GM12891 (cell line): Measurements from ENCODE around the gene NIN.

Experiments used
- PAX5 ChIP-seq: IDR thresholded peaks from 2 replicates; pipeline ENCODE4 v1.6.1; 2011; ENCODE audit warnings: low read length, moderate library complexity, mild to moderate bottlenecking; ENCODE audit not compliant: insufficient read depth, severe bottlenecking
- POLR2A ChIP-seq: IDR thresholded peaks from 2 replicates; pipeline ENCODE4 v1.6.1; 2011; ENCODE audit warnings: low read depth, low read length, control low read depth
- POLR2AphosphoS5 ChIP-seq: IDR thresholded peaks from 2 replicates; pipeline ENCODE4 v1.6.1; 2011; ENCODE audit warnings: low read depth, low read length, control low read depth
- POU2F2 ChIP-seq: IDR thresholded peaks from 2 replicates; pipeline ENCODE4 v1.6.1; 2011; ENCODE audit warnings: low read depth, mild to moderate bottlenecking, control low read depth, low read length, moderate library complexity
- SPI1 ChIP-seq: IDR thresholded peaks from 2 replicates; pipeline ENCODE4 v1.6.1; 2011; ENCODE audit warnings: low read depth, low read length, control low read depth
- TAF1 ChIP-seq: IDR thresholded peaks from 2 replicates; pipeline ENCODE4 v1.6.1; 2011; ENCODE audit warnings: low read depth, low read length, control low read depth

- TF ChIP-seq POLR2AphosphoS5 (no peak), POLR2A (no peak), PAX5 (no peak), TAF1 (no peak), POU2F2 (no peak), SPI1 (no peak)
Observed at GRCh38 chr14:50719911-50720759, 110.8 kb downstream of the NIN start.
